ENCODE measurements around the gene MFSD6.
"Not testable (repeated sequence)": the region's sequence is repeated elsewhere in the genome, so short reads cannot be mapped to it uniquely, and the experiment has no call there.

Gene MFSD6

DNA sequence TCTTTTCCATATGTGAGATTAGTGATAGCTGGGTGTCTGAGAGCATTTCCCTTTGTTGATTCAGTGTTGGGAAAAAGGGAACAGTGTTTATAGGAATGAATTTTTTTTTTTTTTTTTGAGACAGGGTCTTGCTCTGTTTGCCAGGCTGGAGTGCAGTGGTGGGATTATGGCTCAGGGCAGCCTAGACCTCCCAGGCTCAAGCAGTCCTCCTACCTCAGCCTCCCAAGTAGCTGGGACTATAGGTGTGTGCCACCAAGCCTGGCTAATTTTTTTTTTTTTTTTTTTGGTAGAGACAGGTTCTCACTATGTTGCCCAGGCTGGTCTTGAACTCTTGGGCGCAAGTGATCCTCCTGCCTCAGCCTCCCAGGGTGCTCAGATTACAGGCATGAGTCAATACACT is 60.2 kb downstream of the MFSD6 start:
- DNase-seq = not testable (repeated sequence)

DNA sequence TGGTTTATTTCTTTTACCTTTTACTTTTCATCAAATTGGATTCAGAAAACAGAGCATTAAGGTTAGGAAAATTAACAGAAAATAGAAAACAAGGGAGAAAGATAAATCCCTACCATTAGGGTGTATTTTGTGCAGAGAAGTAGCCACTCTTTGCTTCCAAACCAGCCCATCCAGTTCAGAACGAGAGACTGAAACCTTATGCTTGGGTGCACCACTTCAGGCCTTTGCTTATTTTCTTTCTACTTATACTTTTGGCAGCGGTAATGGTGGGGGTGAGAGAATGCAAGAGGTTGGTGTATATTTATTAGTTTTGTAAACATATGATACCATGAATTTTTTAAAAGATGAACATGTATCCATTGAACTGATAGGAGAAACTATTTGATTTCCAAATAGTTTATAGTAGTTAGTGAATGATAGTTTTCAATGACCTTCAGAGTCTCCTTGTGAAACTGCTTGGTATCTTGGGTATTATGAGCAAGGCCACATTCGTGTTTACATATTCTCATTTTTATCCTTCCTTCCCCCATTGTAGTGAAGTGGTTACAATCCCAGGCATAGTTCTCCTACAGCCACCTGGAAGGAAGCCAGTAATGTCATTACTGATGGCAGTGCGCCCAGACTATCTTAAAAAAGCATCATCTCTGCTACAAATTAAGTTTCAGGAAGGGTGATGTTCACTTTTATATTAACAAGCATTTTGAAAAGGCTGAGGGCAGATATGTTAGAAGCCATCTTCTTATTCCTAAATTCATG is 60.8 kb downstream of the MFSD6 start:
- no peak for DNase-seq

DNA sequence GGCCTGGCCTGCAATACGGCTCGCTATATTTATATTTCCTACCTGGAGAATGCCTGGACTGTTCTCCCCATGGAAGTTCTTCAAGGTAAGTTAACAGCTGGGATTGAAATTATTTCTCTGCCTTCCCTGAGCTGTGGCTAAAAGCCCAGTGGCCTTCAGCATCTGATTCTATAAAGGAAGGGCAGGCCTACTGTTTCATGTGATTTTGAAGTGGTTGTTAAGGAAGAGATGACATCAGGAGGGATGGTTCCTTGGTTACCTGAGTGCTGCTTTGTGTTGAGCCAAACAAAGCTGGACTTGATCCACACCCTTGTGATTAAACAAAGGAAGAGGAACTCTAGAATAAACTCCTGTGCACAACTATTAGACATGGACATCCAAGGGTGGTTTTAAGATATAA is 61.6 kb downstream of the MFSD6 start:
- DNase-seq = no peak

DNA sequence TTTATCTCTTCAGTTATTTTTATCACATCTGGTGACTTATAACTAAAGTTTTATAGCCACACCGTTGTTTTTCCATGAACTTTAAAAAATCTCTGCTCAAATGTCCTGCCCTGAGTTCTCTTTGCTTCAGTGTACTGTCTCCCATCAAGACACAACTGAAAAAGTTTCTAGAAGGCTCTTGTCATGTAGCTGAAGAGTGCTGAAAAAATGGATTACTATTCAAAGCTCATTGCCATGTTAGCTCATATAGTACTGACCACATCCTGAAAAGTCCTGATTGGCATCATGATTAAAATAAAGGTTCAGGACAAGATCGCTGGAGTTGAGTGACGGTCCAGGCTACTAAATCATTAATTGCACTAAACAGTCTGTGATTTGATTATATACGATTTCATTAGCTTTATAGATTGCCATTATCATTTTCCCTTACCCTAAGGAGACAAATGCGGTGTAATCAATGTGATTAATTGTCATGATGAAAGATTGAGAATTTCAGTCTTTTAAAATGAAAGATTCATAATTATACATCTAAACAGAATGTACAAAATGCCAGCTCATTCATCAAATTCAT is 62.2 kb downstream of the MFSD6 start:
- DNase-seq = no peak

DNA sequence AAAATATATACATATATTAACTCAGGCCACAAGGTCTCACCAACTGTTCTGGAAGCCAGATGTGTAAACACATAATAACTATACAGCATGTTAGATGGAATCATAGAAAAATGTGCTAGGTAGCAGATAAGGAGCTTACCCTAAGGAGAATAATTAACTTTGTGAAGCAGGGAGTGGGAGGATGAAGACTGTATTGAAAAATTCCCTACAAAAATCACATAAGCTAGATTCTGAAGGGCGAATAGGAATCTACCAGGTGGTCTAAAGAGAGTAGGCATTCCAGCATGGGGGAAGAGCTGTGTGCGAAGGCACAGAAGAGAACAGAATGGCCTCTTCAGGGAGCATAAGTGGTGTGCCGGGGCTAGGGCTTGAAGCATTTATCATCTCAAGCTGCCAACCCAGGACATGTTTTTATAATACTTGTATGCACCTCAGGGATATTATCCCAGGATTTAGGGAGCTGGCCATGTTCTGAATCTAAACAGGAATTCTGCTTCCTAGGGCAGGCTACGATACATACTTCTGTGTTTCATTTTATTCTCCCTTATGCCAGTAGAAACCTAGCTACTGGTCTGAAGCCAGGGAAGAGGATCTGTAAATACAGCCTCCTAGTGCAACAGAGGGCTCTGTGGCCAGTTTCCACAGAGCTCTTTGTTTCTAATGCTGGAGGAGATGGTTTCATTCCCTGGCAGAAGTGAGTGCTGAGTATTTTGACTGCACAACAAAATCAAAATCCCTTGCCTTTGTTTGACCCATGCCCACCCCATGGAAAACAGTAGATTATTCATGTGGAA is 69.7 kb downstream of the MFSD6 start:
- DNase-seq = no peak

DNA sequence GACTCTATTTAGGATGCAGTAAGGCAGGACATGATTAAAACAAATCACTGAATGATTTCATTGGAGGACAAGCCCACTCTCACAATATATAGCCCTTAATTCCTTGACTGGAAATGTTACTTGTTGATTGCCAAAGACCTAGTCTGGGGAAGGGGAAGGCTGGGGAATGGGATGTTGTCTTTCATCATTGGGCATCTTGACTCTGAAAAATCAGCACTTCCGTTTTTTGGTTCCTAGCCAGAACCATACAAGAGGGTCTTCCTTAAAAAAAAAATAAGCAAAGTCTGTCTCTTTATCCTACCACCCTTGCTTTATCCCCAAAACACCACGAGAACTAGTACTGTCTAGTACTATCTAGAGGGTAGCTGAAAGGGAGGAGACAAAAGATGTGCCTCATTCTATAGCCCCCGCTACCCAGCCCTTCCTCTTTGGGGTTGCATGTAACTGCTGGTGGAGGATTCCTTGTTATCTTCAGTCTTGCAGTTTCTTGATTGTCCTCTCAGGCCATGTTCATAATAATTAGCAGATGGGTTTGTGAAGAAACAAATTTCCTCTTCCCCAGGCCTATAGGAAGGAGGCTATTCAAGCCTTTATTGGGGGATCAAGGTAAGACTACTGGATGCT is 70.5 kb downstream of the MFSD6 start:
- no peak for DNase-seq

DNA sequence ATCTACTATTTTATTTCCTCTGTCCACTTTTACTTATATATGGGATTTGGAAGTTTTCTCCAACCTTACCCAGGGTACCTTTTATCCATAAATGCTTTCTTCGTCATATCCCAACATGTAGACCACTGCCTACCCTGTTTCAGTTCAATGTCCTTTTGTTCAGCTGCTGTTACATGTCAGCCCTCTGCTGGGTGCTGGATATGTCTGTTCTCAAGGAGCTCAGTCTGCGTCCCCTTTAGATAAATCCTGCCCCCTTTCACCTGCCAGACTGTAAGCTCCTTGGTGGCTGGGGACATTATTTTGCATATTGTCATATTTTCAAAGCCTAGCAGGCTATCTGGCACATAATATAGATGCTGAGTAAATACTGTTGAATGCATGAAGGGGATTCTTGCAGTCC is 73.2 kb downstream of the MFSD6 start:
- DNase-seq = no peak

DNA sequence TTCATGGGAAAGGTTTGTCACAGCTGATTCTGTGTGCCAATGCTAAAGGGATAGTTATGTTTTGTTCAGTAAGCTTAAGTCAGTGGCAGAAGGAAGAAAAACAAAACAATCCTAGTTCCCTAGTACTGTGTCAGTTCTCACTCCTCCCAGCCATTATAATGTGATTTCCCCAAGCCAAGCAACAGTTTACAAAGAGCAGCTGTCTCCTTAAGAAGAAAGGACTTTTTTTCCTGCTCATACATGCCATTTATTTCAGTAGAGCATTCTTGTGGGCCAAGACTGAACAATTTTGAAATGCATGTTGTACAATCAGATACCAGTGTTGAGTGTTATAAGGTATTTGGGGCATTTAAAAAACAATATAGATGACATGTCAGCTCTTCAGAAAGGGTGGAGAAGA is 74.3 kb downstream of the MFSD6 start:
- no peak for DNase-seq

DNA sequence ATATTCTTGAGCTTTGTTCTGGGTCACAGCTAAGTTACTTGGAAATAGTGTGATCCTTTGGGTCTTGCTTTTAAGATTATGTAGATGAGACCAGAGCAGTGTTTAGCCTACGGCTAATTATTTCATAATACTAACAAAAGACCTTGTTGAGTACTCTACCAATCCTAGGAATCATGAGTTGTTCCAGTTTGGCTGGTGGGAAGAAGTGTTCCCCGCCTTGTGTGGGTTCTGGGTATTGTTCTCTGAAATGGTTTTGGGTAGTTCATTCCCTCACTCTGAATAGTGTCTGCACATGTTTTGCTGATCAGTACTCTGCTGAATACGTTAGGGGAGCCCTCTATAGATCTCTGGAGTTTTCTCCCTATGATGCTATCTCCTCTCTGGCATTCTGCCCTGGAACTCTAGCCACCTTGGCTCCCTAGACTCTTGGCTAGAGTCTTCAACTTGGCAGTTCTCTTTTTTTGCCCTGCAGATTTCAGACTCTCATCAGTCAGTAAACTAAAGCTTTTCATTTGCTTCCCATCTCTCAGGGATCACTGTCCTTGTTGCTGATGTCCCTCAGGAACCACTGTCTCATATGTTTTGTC is 78.0 kb downstream of the MFSD6 start:
- no peak for DNase-seq

DNA sequence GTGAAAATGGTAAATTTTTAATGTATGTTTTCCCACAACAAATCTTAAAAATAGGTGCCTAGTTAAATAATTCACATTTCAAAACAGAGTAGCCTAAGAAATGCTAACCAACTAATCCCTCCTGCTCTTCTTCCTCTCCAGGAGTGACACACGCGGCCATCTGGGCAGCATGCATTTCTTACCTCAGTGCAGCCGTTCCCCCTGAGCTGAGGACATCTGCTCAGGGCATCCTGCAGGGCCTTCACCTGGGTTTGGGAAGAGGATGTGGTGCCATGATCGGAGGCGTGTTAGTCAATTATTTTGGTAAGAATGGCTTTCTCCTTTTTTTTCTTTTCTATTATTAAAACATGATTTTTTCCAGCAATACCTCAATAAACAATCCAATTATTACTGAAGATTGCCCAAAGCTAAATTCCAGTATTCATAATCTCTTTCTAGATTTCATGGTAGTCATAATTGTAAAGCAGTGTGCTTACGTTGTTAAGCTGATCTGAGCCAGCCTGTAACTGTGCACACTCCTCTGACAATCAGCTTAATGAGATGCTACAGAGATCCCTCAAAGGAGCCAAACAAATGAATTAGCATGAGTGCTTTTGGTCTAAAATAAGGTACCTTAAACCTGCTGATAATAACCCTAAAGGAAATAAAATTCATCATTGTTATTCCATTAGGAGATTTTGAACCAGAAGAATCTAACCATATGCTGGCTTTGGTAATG is 80.5 kb downstream of the MFSD6 start:
- no peak for DNase-seq

DNA sequence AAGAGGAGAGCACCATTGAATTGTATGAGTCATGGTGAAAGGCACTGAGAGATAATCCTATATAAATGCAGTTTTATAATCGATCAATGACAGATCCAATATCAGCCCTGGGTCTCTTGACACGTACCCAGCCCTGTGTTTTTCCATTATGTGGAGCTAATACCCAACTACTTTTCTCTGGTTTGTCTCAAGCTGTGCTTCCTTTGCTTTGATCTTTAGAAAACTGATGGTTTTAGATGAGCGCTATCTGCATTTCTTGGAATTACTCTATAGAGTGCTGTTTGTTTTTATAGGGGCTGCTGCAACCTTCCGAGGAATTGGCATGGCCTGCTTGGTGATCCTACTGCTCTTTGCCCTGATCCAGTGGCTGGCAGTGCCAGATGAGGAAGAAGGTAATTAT is 81.3 kb downstream of the MFSD6 start:
- DNase-seq = no peak

DNA sequence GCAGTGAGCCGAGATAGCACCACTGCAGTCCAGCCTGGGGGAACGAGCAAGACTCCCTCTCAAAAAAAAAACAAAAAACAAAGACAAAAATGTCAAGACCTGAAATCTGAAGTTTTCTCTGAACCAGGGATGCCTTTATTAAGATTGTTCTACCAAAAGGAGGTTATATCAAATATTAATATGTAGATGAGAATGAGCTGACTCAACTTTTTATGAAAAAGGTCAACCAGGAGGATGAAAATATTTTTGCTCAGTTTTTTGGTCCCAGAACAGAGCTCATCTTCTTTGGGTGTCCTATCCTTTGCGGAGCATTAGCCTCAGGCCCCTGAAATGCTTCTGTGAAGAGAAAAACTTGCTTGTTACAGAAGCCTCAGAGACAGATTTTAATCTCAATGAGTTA is 82.3 kb downstream of the MFSD6 start:
- DNase-seq = no peak

DNA sequence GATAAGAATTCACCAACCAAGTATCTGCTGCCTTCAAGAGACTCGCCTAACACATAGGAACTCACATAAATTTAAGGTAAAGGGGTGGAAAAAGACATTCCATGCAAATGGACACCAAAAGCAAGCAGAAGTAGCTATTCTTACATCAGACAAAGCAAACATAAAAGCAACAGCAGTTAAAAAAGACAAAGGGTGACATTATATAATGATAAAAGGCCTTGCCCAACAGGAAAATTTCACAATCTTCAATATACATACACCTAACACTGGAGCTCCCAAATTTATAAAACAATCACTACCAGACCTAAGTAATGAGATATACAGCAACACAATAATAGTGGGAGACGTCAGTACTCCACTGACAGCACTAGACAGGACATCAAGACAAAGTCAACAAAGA is 84.9 kb downstream of the MFSD6 start:
- no peak for DNase-seq

DNA sequence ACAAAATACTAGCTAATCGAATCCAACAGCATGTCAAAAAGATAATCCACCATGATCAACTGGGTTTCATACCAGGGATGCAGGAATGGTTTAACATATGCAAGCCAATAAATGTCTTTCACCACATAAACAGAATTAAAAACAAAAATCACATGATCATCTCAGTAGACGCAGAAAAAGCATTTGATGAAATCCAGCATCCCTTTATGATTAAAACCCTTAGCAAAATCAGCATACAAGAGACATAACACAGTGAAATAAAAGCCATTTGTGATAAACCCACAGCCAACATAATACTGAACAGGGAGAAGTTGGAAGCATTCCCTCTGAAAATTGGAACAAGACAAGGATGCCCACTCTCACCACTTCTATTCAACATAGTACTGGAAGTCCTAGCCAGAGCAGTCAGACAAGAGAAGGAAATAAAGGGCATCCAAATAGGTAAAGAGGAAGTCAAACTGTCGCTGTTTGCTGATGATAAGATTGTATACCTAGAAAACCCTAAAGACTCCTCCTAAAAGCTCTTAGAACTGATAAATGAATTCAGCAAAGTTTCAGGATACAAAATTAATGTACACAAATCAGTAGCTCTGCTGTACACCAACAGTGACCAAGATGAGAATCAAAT is 86.6 kb downstream of the MFSD6 start:
- not testable (repeated sequence) for DNase-seq

DNA sequence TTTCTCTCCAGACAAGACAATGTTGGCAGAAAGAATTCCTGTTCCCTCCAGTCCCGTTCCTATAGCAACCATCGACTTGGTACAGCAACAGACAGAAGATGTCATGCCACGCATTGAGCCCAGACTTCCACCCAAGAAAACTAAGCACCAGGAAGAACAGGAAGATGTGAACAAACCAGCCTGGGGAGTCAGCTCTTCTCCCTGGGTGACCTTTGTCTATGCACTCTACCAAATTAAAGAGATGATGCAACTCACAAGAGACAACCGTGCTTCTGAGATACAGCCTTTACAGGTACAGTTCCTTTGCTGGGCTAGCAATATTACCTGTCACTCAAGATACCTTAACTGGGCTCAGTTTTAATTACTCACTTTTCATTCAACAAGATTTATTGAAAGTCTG is 89.3 kb downstream of the MFSD6 start:
- DNase-seq = peak; percentile 53

DNA sequence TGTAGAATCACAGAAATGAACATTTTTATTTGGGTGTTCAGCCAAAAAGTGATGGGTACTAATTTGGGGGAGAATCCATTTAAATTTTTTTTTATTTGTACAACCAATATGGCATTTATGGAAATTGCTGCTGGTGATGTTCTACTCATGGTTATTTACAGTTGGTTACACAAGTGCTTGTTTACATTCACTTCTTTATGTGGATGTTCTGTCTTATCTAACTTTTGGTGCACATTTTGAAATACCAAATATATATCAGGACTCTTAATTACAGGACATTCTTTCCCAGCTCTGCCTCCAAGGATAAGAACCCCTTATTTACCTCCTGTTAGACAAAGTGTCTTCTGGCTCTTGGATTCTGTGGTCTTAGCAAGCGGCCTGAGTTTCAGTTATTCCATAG is 91.1 kb downstream of the MFSD6 start:
- no peak for DNase-seq

DNA sequence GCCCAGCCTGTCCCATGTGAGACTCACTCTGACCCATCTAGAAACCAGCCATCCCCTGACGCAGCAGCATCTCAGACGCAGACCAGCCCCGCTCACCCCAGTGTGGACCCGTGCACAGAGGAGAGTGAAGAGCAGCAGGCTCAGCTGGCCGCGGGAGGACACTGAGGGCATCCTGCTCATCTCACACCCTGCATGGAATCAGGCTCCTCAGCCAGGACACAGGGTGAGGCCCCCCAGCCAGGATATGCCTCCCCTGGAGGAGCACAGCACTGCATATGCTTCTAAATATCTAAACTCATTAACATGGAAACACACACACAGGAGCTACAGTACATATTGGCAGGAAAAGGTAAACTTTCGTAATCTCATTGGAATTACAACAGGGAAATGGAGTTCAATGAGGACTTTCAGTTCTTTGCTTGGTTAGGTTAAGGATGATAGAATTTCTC is 91.9 kb downstream of the MFSD6 start:
- DNase-seq = no peak

DNA sequence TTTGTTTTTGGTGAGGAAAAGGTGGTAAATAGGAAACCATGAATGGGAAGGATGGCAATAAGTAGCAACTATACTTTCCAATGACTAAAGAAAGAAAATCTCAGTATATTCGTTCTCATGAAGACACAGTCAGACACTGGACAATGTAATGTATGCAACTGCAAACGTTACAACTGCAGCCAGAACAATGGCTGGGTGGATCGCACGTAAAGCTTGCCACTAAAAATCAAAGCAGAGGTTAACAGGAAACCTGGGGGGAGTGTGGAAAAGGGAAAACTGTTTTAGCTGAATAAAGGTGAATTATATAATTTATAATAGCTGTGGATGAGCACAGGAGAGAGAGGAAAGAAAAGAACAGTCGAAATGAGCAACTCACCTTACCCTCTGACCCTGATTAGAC is 93.1 kb downstream of the MFSD6 start:
- DNase-seq = no peak

DNA sequence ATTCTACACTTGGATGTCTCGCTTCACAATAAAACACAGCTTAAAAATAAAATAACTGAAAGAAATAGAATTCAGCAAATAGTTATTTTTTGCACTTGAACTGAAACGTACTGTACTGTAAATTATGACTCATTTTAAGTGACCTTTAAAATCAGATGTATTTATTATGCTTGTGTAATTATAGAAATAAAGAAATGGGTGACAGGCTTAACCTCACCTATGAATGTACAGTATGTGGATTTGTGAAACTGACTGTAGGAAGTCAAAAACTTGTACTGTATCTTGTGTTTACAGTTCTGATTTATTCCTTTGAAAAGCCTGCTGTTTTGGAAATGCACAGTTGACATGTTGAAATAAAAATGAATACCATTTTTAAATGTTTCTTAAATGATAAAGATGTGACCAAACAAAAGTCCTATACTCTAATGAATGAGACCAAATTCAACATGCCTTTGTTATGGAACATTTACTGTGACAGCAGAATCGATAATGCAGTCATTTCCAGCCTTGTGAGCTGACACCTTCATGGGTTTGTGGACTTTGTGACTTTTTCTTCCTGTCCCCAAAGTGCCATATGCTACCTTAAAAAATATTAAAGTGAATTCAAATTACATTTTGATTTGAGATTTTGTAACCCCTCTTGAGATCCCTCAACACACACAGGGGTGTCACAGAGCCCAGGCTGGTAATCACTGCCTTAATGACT is 93.7 kb downstream of the MFSD6 start:
- DNase-seq = no peak

DNA sequence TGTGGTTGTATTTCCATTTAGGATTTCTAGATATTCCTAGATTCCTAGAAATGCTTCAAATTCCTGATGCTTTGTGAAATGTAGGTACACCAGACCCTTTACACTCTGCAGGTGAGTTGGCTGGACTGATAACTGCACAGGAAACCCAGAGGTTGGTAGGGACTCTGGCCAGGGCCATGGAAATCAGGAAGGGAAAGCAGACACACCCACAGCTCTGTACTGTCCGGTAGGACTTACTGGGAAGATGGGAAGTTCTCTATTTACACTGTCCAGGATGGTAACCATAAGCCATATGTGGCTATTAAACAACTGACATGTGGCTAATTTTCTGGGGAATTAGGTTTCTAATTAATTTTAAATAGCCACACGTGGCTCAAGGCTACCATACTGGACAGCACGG is 94.9 kb downstream of the MFSD6 start:
- no peak for DNase-seq

DNA sequence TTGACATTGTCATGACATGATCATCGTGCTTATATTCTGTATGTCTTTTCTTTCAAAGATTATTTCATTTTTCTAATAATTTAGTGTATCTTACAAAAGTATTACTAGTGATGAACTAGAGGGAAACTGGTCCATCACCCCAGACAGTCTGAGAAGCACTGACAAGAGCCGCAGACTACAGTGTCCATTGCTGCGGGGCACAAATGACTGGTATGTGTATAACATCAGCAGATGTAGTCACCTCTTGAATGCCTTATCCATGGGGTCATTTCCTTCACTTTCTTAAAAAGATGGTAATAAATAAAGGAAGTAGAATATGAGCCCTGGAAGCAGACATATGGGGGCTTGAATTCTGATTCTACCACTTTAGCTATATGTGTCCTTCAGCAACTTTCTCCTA is 96.8 kb downstream of the MFSD6 start:
- DNase-seq = peak; percentile 66

All from islet precursor cell (in vitro differentiated cells).